Osteocyte (in vitro differentiated cells): ENCODE data around the gene RIPOR2. TPM values are rescaled to one million over a fixed set of nuclear protein-coding genes. Genes with fewer than 3 reads are reported as not detected.
"Not testable (repeated sequence)": the region's sequence is repeated elsewhere in the genome, so short reads cannot be mapped to it uniquely, and the experiment has no call there.

Experiments
- DNase-seq: peaks from one replicate; pipeline ENCODE4 v3.0.0; 2021; ENCODE audit warnings: mixed read lengths; ENCODE audit not compliant: unreplicated experiment; ENCODE audit errors: extremely low spot score
- H3K27ac Mint-ChIP-seq: one replicate; pipeline ENCODE4 v1.8.0; 2021; ENCODE audit warnings: mild to moderate bottlenecking, mixed read lengths; ENCODE audit not compliant: unreplicated experiment
- H3K27me3 Mint-ChIP-seq: one replicate; pipeline ENCODE4 v1.8.0; 2021; ENCODE audit warnings: mixed read lengths; ENCODE audit not compliant: unreplicated experiment
- H3K36me3 Mint-ChIP-seq: one replicate; pipeline ENCODE4 v1.8.0; 2021; ENCODE audit warnings: mixed read lengths; ENCODE audit not compliant: unreplicated experiment
- H3K4me1 Mint-ChIP-seq: one replicate; pipeline ENCODE4 v1.8.0; 2021; ENCODE audit warnings: mixed read lengths; ENCODE audit not compliant: unreplicated experiment
- H3K4me3 Mint-ChIP-seq: one replicate; pipeline ENCODE4 v1.8.0; 2021; ENCODE audit warnings: mild to moderate bottlenecking, moderate library complexity, mixed read lengths; ENCODE audit not compliant: unreplicated experiment
- H3K9me3 Mint-ChIP-seq: one replicate; pipeline ENCODE4 v1.8.0; 2021; ENCODE audit warnings: mixed read lengths; ENCODE audit not compliant: unreplicated experiment
- CTCF ChIP-seq: fragments of 200-600 bp; sonication (generic); IDR thresholded peaks from 2 replicates; pipeline ENCODE4 v1.5.0; 2021; ENCODE audit warnings: antibody characterized with exemption, mild to moderate bottlenecking, moderate library complexity
- total RNA-seq: library from RNA; stranded (reverse); gene quantifications from 2 replicates; pipeline ENCODE4 v1.2.1, GENCODE V29; 2021

RIPOR2 gene
- total RNA-seq, 1 donor from 2014 or later: 6.3 TPM

GRCh38 chr6:24774696-24775519 lies 160.9 kb downstream of the RIPOR2 start, which contains the start of gene GMNN:
Gene GMNN (plus strand): TSS chr6:24774937. CDS start chr6:24777247, 2,310 bp downstream.
- H3K36me3 Mint-ChIP-seq: no peaks in the 10 kb centered on the region
- peaks cover 31% of the 10 kb centered on the region for H3K4me1 Mint-ChIP-seq
- H3K4me3 Mint-ChIP-seq: peak within 1 kb of the TSS; percentile 99
- peak; percentile 98 for DNase-seq
- TF ChIP-seq CTCF: no peak
- no peaks in the 10 kb centered on the region for H3K27me3 Mint-ChIP-seq
- peak within 1 kb of the TSS; percentile 94 for H3K27ac Mint-ChIP-seq
- no peaks in the 10 kb centered on the region for H3K9me3 Mint-ChIP-seq

GRCh38 chr6:24768361-24768760 lies 167.4 kb downstream of the RIPOR2 start:
- TF ChIP-seq CTCF: no peak
- H3K27ac Mint-ChIP-seq: no peak overlapping the region
- no peak for DNase-seq
- H3K36me3 Mint-ChIP-seq: no peaks in the 10 kb centered on the region
- no peak overlapping the region for H3K4me3 Mint-ChIP-seq
- H3K4me1 Mint-ChIP-seq: peaks cover 2% of the 10 kb centered on the region
- no peaks in the 10 kb centered on the region for H3K27me3 Mint-ChIP-seq
- no peaks in the 10 kb centered on the region for H3K9me3 Mint-ChIP-seq

- no peak for DNase-seq
- H3K27ac Mint-ChIP-seq: no peak overlapping the region
- no peaks in the 10 kb centered on the region for H3K9me3 Mint-ChIP-seq
- TF ChIP-seq CTCF: peak; percentile 59
- no peak overlapping the region for H3K4me3 Mint-ChIP-seq
- H3K36me3 Mint-ChIP-seq: no peaks in the 10 kb centered on the region
- H3K27me3 Mint-ChIP-seq: no peaks in the 10 kb centered on the region
- peaks cover 2% of the 10 kb centered on the region for H3K4me1 Mint-ChIP-seq
These were observed 168.9 kb downstream of the RIPOR2 start for GRCh38 chr6:24766680-24767462.

GRCh38 chr6:24765968-24766367 lies 169.8 kb downstream of the RIPOR2 start:
- not testable (repeated sequence) for H3K27ac Mint-ChIP-seq, H3K27me3 Mint-ChIP-seq, H3K4me3 Mint-ChIP-seq

GRCh38 chr6:24764833-24765828 lies 170.6 kb downstream of the RIPOR2 start:
- H3K27ac Mint-ChIP-seq, DNase-seq, H3K27me3 Mint-ChIP-seq, H3K36me3 Mint-ChIP-seq, H3K9me3 Mint-ChIP-seq, H3K4me3 Mint-ChIP-seq, H3K4me1 Mint-ChIP-seq: not testable (repeated sequence)

More at GRCh38 chr6:24765968-24766367, 169.8 kb downstream of the RIPOR2 start:
- H3K4me1 Mint-ChIP-seq, H3K36me3 Mint-ChIP-seq, DNase-seq, H3K9me3 Mint-ChIP-seq: not testable (repeated sequence)
